HG03442 (cell line): Measurements from ENCODE around the gene SERPINB1.
"Not testable (repeated sequence)": the region's sequence is repeated elsewhere in the genome, so short reads cannot be mapped to it uniquely, and the experiment has no call there.

ENCODE experiments used
- ATAC-seq: cut with Tn5 transposase; IDR thresholded peaks from one replicate; pipeline ENCODE4 v1.9.1; 2021; ENCODE audit warnings: mild to moderate bottlenecking, moderate library complexity; ENCODE audit not compliant: unreplicated experiment

The SERPINB1 gene

DNA sequence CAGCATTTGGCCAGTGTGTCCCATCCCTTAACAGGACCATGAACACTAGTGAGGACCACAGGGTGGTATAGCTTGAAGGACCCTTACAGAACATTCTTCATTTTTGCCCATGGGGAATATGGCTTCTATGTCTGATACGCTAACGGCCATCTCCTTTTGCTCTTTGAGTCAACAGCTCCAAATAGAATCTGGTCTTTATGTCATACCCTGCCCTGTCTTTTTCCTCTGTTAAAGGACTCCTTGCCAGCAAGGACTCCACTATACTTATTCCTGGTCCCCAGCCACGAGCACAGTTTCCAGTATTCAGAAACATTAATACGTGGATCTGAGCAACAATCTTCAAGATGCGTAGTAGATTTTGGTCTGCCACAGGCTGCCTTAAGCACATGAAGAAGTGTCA lies 22.5 kb downstream of the SERPINB1 start:
- no peak for ATAC-seq

- ATAC-seq: no peak
These were observed 23.1 kb downstream of the SERPINB1 start for GRCh38 chr6:2818593-2818992.

DNA sequence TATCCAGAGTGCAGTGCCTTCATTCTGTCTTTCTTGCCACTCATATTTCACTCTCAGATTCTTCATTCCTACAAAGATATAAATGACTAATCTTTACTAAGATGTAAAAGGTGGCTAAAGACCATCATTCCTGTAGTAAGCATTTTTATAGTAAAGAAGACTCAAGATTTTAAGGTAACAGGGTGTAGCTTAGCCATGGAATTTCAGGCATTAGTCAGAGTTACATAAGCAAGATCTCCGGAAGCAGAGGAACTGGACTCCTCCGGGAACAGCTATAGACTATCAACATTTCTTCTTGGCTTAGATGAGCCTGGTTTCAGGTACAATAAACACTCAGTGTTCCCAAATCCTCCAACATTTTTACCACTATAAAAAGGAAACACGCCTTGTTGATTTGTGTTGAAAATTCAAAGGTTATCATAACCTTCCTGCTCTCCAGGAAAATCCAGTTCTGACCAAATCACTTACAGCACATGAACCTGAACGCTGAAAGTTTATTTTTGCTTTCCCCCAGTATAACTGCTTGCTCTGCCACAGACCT lies 23.7 kb downstream of the SERPINB1 start:
- no peak for ATAC-seq

DNA sequence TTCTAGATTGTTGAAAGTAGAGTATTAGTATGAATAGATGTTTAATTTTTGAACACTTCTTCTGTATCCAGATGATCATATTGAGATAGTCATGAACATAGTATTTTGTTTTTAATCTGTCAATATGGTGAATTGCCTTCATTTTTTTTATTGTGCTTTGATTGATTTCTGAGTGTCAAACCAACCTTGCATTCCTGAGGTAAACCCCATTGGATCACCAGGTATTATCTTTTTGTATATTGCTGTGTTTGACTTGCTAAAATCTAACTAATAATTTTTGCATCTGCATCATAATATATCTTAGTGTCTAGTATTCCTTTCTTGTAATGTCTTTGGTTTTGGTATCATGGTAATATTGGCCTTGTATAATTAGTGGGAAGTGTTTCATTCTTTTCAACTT lies 25.5 kb downstream of the SERPINB1 start:
- no peak for ATAC-seq

DNA sequence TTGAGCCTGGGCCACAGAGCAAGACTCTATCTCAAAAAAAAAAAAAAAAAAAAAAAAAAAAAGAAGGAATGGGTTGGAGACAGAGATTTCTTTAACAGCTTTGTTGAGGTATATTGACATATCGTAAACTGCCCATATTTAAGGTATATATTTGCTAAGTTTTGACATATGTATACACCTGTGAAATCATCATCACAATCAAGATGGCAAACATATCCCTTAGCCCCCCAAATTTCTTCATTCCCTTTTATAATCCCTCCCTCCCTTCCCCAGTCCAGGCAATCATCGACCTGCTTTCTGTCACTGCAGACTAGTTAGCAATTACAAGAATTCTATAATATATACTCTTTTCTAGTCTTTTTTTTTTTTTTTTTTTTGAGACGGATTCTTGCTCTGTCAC lies 29.0 kb downstream of the SERPINB1 start:
- no peak for ATAC-seq

- no peak for ATAC-seq
These were observed 31.5 kb downstream of the SERPINB1 start for GRCh38 chr6:2810092-2810671.

GRCh38 chr6:2809015-2809414 lies 32.6 kb downstream of the SERPINB1 start:
- ATAC-seq: no peak

DNA sequence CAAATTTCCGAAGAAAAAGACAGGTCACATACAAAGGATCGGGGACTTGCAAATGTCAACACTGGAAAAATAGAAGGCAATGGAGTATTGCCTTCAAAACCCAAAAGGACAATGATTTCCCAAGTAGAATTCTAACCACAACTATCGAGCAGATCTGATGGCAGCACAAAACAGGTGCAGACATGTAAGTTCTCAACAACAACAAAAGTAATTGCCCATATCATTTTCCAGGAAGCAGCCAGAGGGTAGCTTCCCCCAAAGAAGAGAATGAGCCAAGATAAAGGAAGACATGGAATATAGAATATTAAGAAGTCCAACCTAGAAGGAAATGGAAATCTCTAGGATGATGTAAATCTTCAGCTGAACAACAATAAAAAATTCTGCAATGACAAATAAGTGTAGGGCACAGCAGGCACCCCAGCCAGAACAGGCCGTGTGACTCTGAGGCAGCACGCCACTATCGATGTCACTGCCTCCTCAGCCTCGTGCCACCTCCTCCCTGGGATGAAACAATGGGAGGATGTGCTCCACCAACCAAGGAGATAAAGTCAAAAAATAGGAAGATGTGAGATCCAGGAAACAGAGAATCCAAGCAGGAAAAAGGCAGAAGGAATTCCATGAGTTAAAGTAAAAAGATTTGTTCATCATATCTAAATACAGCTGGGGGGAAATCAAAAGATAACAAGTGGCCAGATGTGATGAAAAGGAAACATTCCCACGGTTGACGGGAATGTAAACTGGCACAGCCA lies 34.1 kb downstream of the SERPINB1 start:
- ATAC-seq: no peak

DNA sequence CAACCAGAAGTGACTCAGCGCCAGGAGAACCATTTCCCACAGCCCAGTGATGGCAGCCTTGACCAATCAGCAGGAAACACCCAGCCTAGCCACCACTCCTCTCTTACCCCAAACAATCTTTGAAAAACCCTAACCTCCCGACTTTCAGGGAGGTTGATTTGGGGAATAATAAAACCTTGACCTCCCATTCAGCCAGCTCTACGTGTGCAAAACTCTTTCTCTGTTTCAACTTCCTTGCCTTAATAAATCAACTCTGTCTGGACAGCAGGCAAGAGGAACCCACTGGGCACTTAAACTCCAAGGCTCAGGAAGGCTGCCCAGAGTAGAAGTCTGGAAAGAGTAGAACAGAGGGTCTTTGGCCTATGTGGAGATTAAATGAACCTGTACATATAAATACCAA lies 35.0 kb downstream of the SERPINB1 start:
- no peak for ATAC-seq

DNA sequence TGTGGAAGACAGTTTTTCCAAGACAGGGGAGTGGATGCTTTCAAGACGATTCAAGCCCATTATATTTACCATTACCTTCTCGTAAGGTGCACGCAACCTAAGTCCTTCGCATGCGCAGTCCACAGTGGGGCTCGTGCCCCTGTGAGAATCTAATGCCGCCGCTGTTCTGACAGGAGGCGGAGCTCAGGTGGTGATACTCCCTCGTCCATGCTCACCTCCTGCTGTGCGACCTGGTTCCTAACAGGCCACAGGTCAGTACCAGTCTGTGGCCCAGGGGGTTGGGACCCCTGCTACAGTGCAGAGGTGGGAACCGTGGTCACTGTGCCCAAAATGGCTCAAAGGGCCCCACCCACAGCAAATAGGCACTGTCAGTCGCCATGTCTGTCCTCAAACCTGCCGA lies 36.6 kb downstream of the SERPINB1 start:
- no peak for ATAC-seq

GRCh38 chr6:2804516-2804915 lies 37.1 kb downstream of the SERPINB1 start:
- ATAC-seq: no peak

- no peak for ATAC-seq
These were observed 37.8 kb downstream of the SERPINB1 start for GRCh38 chr6:2803731-2804429.

- ATAC-seq: no peak
These were observed 39.1 kb downstream of the SERPINB1 start for GRCh38 chr6:2802521-2803060.

GRCh38 chr6:2801687-2802086 lies 40.0 kb downstream of the SERPINB1 start:
- ATAC-seq: not testable (repeated sequence)

DNA sequence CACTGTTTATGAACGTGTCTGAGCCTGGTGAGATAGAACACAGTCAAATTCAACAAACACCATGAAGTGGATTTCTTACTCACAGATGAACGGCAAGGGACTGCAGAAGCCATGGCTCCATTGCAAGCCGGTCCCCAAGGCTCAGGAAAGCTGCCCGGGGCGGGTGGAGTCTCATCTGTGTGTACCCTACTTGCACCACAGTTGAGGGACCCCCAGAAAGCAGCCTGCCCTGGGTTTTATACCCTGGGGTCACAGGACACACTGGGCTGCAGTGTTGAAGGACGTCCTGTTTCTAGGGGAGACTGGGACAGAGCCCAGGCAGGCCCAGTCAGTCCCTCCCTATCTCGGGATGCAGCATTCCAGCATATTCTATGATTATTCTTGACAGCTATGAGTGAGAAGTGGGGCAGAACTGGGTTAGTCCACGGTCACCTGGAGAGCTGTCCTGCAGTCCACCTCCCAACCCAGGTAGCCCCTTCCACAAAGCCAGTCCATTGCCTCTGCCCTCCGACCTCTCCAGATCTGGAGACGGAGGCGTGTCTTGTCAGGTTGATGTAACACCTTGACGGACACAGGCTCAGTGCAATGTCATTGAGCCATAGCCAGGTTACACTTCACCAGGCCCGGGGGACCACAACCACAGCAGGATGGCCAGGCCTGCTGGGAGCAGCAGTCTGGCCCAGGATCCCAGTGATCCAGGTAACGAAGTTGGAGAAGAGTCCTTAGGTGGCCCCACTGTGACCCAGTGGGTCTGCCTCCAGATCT lies 40.9 kb downstream of the SERPINB1 start:
- ATAC-seq: no peak

DNA sequence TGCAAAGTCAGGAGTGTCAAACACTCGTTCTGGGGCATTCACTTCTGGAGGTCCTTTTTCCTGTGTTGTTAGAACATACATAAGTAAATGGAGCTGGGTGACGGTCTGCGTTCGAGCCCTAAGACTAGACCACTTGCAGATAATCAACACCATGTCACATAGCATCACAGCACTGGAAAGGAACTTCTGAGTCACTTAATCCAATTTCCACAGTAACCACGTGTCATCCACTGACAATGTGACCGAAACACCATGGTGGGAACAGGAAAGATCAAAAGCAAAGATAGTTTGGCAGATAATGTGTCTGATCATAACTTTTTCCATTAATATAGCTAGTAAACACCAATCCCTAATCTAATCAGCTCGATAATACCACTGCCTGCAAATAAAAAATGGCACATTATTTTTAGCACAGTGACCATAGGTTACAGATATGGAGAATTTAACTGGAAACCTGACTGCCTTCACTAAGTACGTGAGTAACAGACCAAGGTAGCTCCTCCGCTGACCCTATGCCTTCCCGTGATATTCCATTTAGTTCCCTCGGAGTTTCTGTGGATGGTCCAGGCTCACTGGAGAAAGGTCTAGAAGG lies 41.6 kb downstream of the SERPINB1 start:
- ATAC-seq: no peak

DNA sequence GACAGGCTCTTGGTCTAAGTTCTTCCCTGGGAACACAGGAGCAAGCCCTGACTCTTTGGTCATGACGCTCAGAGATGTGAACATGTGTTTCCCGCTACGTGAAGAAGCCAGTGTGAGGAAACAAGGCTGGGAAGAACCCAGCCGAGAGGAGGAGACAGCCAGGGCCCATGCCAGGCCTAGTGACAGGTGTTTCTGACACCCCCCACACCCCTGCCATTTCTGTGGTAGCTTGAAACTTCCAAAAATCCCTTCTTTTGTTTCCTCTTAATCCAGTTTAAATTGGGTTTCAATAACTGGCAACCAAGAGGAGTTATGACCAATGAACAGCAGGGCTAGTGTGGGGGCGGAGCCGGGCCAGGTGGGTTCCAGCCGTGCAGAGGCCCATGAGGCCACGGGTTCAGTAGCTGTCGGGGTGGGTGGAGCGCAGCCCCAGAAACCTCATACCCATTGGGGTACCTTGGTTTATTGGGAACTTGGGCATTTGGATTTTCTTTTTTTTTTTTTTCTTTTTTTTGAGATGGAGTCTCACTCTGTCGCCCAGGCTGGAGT lies 43.0 kb downstream of the SERPINB1 start:
- ATAC-seq: no peak

DNA sequence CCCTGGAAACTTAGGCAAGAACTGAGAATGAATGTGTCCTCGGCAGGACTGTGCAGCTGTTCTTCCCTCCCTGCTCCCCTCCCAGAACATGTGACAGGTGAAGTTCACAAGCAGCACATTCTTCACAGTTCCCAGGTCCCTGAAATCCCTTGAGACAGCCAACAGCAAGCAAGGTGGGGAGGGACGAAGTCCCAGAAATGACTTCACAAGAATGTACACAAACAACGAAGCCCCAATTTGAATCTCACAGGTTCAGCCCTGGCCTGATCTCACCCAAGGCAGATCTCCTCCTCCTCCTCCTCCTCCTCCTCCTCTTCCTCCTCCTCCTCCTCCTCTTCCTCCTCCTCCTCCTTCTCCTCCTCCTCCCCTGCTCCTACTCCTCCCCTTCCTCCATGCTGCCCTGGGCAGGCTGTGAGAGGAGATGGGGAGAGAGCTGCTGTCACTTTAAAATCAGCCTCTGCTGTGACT lies 44.1 kb downstream of the SERPINB1 start:
- no peak for ATAC-seq

- ATAC-seq: no peak
These were observed 44.8 kb downstream of the SERPINB1 start for GRCh38 chr6:2796861-2797260.

DNA sequence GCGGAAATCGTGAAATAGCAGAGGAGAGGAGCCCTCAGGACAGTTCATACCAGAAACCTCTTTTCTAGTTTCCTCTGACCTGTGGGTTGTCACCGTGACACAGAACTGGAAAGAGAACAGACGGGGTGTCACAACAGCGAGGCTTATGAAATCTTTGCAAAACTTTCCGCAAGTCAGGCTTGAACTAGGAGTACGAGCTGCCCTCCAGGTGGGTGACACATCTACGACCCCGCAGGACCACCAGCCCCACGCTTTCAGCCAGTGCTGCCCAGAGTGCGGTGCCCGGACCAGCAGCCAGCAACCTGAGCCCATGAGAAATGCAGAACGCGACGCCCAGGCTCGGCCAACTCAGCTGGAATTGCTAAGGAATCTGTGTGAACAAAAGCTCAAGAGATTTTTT lies 45.7 kb downstream of the SERPINB1 start:
- no peak for ATAC-seq
